HepG2 (cell line): Measurements from ENCODE around the gene SSNA1. TPM values are rescaled to one million over a fixed set of nuclear protein-coding genes. Genes with fewer than 3 reads are reported as not detected.

Source experiments
- ADNP ChIP-seq: sonication (generic); formaldehyde crosslinking; IDR thresholded peaks from 2 replicates; pipeline ENCODE4 v1.4.0; 2020; ENCODE audit warnings: missing genetic modification reagents
- CENPX ChIP-seq: sonication (generic); formaldehyde crosslinking; IDR thresholded peaks from 2 replicates; pipeline ENCODE4 v1.9.0; 2021; ENCODE audit warnings: mild to moderate bottlenecking, missing genetic modification reagents, moderate library complexity
- ELF3 ChIP-seq: IDR thresholded peaks from 2 replicates; pipeline ENCODE4 v1.6.1; 2016; ENCODE audit warnings: missing genetic modification reagents, missing compliant biosample characterization
- HIVEP1 ChIP-seq: sonication (generic); formaldehyde crosslinking; IDR thresholded peaks from 2 replicates; pipeline ENCODE4 v1.4.0; 2020; ENCODE audit warnings: mild to moderate bottlenecking, missing genetic modification reagents
- HOXD1 ChIP-seq: sonication (generic); formaldehyde crosslinking; IDR thresholded peaks from 2 replicates; pipeline ENCODE4 v1.5.0; 2020; ENCODE audit warnings: missing genetic modification reagents
- IRX3 ChIP-seq: sonication (generic); formaldehyde crosslinking; IDR thresholded peaks from 2 replicates; pipeline ENCODE4 v1.8.1; 2023; ENCODE audit warnings: mild to moderate bottlenecking, low read depth, missing genetic modification reagents, borderline replicate concordance
- KLF16 ChIP-seq, 2 experiments: sonication (generic) in 1 of 2; formaldehyde crosslinking in 1 of 2; IDR thresholded peaks; 2 replicates each; pipeline versions ENCODE4 v1.6.1 to v1.8.0; 2016 to 2023; ENCODE audit warnings: missing genetic modification reagents in 2 of 2, missing compliant biosample characterization in 1 of 2
- MBNL3 ChIP-seq: fragments of 250-450 bp; sonication (Bioruptor Pico); conservative IDR thresholded peaks from 2 replicates; pipeline ENCODE4 v1.8.0; 2022; ENCODE audit warnings: mild to moderate bottlenecking, inconsistent platforms
- NAIF1 ChIP-seq: sonication (generic); formaldehyde crosslinking; IDR thresholded peaks from 2 replicates; pipeline ENCODE4 v1.5.0; 2020; ENCODE audit warnings: mild to moderate bottlenecking, missing genetic modification reagents, borderline replicate concordance
- NR1H2 ChIP-seq: sonication (generic); formaldehyde crosslinking; IDR thresholded peaks from 2 replicates; pipeline ENCODE4 v1.8.1; 2022; ENCODE audit warnings: low read depth, missing genetic modification reagents, borderline replicate concordance
- SOX6 ChIP-seq, 2 experiments: fragments of 450-650 bp in 1 of 2; sonication (generic) in 1 of 2; formaldehyde crosslinking in 1 of 2; IDR thresholded peaks; 2 replicates each; pipeline versions ENCODE4 v1.4.0 to v1.6.1; 2017 to 2020; ENCODE audit warnings: antibody characterized with exemption in 1 of 2, mild to moderate bottlenecking in 1 of 2, missing genetic modification reagents in 1 of 2
- SUZ12 ChIP-seq: fragments of 150-350 bp; IDR thresholded peaks from 2 replicates; pipeline ENCODE4 v1.6.1; 2014; ENCODE audit warnings: low read depth, low read length
- THYN1 ChIP-seq: sonication (generic); formaldehyde crosslinking; IDR thresholded peaks from 2 replicates; pipeline ENCODE4 v1.8.1; 2023; ENCODE audit warnings: low read depth, mild to moderate bottlenecking, moderate library complexity, missing genetic modification reagents, borderline replicate concordance
- ZMAT3 ChIP-seq: sonication (generic); formaldehyde crosslinking; conservative IDR thresholded peaks from 2 replicates; pipeline ENCODE4 v1.7.0; 2021; ENCODE audit warnings: missing genetic modification reagents
- ZNF180 ChIP-seq: sonication (generic); formaldehyde crosslinking; IDR thresholded peaks from 2 replicates; pipeline ENCODE4 v1.4.0; 2020; ENCODE audit warnings: low read depth, missing genetic modification reagents, borderline replicate concordance
- ZNF510 ChIP-seq: sonication (generic); formaldehyde crosslinking; IDR thresholded peaks from 2 replicates; pipeline ENCODE4 v1.4.0; 2020; ENCODE audit warnings: low read depth, mild to moderate bottlenecking, missing genetic modification reagents
- ZNF629 ChIP-seq: sonication (generic); formaldehyde crosslinking; conservative IDR thresholded peaks from 2 replicates; pipeline ENCODE4 v1.5.0; 2020; ENCODE audit warnings: missing genetic modification reagents
- polyA plus RNA-seq, 8 experiments: library from polyadenylated mRNA; depleted of rRNA in 3 of 8; stranded (reverse) in 7 of 8; unstranded in 1 of 8; fragments of >200 nt; fragmentation: Illumina TruSeq in 4 of 8; extraction: Trizol in 4 of 8; gene quantifications; 2 replicates each; pipeline versions ENCODE4 v1.2.1 to v1.2.3, GENCODE V29; 2011 to 2016; ENCODE audit warnings: low read depth in 4 of 8, missing spikeins in 1 of 8, mixed read lengths in 1 of 8; ENCODE audit not compliant: insufficient read depth in 1 of 8
- total RNA-seq, 5 experiments: library from RNA; depleted of rRNA; stranded (reverse); fragments of >200 nt; fragmentation: Illumina TruSeq; extraction: Trizol; gene quantifications; 2 replicates each; pipeline ENCODE4 v1.2.3, GENCODE V29; 2016; ENCODE audit warnings: low read depth in 1 of 5
- TF ChIP-seq, protein P1 (sequence below): sonication (generic); formaldehyde crosslinking; IDR thresholded peaks from 2 replicates; pipeline ENCODE4 v1.8.1; 2023; ENCODE audit warnings: mild to moderate bottlenecking, moderate library complexity, missing genetic modification reagents
- TF ChIP-seq, protein P2 (sequence below): sonication (generic); formaldehyde crosslinking; IDR thresholded peaks from 2 replicates; pipeline ENCODE4 v1.5.0; 2020; ENCODE audit warnings: mild to moderate bottlenecking, missing genetic modification reagents
- TF ChIP-seq, protein P3 (sequence below): sonication (generic); formaldehyde crosslinking; conservative IDR thresholded peaks from 2 replicates; pipeline ENCODE4 v1.8.0; 2022; ENCODE audit warnings: low read depth, missing genetic modification reagents
- TF ChIP-seq, protein P4 (sequence below): IDR thresholded peaks from 2 replicates; pipeline ENCODE4 v1.6.1; 2012; ENCODE audit warnings: inconsistent platforms
- TF ChIP-seq, protein P5 (sequence below): sonication (generic); formaldehyde crosslinking; IDR thresholded peaks from 2 replicates; pipeline ENCODE4 v1.4.0; 2020; ENCODE audit warnings: missing genetic modification reagents

Gene SSNA1
- total and polyA plus RNA-seq, 2 of the 13 experiments (the other 11 are each of a cell fraction or from before 2014, with no cell fraction given) = 35.9 to 49.4 TPM

DNA sequence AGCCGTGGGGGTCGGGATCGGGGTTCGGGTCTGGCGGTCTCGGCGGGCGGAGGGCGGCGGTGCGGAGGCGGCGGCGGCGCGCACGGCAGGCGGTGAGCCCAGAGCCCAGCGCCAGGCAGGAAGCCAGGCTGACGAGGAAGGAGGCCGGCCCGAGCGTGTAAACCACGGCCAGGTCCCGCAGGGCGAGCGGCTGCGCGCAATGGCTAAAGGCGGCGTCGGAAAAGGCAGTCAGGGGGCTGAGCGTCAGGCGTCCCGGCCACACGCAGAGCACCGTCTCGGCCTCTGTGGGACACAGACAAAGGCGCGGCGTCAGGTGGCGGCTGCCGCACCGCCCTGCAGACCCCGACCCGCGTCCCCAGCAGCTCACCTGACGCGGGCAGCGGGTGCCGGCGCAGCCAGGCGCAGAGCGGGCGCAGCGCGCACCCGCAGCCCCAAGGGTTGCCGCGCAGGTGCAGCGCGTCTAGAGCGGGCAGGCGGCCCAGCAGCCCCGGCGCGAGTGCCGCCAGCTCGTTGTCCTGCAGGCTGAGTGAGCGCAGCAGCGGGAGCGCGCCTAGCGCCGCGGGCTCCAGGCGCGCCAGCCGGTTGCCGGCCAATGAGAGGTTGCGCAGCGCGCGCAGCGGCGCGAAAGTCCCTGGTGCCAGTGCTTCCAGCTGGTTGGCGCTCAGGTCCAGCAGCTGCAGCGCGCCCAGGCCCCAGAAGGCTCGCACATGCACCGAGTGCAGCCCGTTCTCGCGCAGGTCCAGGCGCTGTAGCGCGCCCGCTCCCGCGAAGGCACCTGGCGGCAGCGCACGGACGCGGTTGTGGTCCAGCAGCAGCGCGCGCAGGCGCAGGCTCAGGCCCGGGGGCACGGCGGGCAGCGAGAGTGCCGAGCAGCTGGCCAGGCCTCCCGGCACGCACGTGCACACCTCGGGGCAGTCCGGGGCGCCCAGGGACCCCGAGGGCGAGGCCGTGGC is 19.3 kb upstream of the SSNA1 start (continued):
- TF ChIP-seq, protein P1, sequence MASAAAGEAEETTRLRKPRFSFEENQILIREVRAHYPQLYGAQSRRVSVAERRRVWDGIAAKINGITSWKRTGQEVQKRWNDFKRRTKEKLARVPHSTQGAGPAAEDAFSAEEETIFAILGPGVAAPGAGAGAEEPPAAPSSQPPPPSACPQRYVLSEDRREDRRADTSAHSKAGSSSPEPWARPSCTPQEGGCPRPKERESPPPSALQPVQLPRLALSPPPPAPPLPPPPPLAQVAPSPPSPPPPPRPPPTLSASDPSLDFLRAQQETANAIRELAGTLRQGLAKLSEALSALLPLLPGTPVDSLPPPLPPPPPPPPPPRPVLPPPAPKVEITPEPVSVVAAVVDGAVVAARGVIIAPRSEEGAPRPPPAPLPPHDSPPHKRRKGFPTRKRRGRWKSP (CRISPR knock-in tag) = peak; percentile 100
- no peak for TF ChIP-seq MBNL3 (CRISPR knock-in tag)
- TF ChIP-seq, protein P2, sequence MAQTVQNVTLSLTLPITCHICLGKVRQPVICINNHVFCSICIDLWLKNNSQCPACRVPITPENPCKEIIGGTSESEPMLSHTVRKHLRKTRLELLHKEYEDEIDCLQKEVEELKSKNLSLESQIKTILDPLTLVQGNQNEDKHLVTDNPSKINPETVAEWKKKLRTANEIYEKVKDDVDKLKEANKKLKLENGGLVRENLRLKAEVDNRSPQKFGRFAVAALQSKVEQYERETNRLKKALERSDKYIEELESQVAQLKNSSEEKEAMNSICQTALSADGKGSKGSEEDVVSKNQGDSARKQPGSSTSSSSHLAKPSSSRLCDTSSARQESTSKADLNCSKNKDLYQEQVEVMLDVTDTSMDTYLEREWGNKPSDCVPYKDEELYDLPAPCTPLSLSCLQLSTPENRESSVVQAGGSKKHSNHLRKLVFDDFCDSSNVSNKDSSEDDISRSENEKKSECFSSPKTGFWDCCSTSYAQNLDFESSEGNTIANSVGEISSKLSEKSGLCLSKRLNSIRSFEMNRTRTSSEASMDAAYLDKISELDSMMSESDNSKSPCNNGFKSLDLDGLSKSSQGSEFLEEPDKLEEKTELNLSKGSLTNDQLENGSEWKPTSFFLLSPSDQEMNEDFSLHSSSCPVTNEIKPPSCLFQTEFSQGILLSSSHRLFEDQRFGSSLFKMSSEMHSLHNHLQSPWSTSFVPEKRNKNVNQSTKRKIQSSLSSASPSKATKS = no peak
- no peak for TF ChIP-seq SUZ12
- TF ChIP-seq, protein P3, sequence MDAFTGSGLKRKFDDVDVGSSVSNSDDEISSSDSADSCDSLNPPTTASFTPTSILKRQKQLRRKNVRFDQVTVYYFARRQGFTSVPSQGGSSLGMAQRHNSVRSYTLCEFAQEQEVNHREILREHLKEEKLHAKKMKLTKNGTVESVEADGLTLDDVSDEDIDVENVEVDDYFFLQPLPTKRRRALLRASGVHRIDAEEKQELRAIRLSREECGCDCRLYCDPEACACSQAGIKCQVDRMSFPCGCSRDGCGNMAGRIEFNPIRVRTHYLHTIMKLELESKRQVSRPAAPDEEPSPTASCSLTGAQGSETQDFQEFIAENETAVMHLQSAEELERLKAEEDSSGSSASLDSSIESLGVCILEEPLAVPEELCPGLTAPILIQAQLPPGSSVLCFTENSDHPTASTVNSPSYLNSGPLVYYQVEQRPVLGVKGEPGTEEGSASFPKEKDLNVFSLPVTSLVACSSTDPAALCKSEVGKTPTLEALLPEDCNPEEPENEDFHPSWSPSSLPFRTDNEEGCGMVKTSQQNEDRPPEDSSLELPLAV (CRISPR knock-in tag) = no peak
- no peak for TF ChIP-seq ADNP
- no peak for TF ChIP-seq ZMAT3
- TF ChIP-seq ZNF510 = no peak
- TF ChIP-seq, protein P4, sequence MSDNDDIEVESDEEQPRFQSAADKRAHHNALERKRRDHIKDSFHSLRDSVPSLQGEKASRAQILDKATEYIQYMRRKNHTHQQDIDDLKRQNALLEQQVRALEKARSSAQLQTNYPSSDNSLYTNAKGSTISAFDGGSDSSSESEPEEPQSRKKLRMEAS = peak; percentile 46; the same call in 1 of the 2 replicates
- no peak for TF ChIP-seq ZNF629
- TF ChIP-seq CENPX (CRISPR knock-in tag) = no peak
- TF ChIP-seq ZNF180 = no peak
- TF ChIP-seq, protein P5, sequence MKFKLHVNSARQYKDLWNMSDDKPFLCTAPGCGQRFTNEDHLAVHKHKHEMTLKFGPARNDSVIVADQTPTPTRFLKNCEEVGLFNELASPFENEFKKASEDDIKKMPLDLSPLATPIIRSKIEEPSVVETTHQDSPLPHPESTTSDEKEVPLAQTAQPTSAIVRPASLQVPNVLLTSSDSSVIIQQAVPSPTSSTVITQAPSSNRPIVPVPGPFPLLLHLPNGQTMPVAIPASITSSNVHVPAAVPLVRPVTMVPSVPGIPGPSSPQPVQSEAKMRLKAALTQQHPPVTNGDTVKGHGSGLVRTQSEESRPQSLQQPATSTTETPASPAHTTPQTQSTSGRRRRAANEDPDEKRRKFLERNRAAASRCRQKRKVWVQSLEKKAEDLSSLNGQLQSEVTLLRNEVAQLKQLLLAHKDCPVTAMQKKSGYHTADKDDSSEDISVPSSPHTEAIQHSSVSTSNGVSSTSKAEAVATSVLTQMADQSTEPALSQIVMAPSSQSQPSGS (CRISPR knock-in tag) = no peak
- no peak for TF ChIP-seq THYN1
- no peak for TF ChIP-seq HOXD1 (CRISPR knock-in tag)
- no peak for TF ChIP-seq NR1H2 (CRISPR knock-in tag)
- no peak for TF ChIP-seq IRX3
- 0 out of 4 replicates have a peak, but pooled peaks of 1 of the 2 experiments have one; percentile 40 for TF ChIP-seq KLF16 (CRISPR knock-in tag; IDR thresholded peaks at IDR 0.05)
- TF ChIP-seq SOX6 (IDR thresholded peaks at IDR 0.05) = no peak
- no peak for TF ChIP-seq SOX6 (CRISPR knock-in tag; IDR thresholded peaks at IDR 0.05)
- no peak for TF ChIP-seq NAIF1 (CRISPR knock-in tag)
- TF ChIP-seq HIVEP1 = no peak
- no peak for TF ChIP-seq ELF3 (CRISPR knock-in tag)
